CD4-positive, alpha-beta T cell (primary cell): ENCODE measurements around the gene TBC1D16. TPM values are rescaled to one million over a fixed set of nuclear protein-coding genes. Genes with fewer than 3 reads are reported as not detected.

ENCODE experiments used
- ATAC-seq: fragments of 200-7000 bp; cut with Tn5 transposase; one replicate; pipeline ENCODE4 v1.10.0; 2022; ENCODE audit warnings: mild to moderate bottlenecking; ENCODE audit not compliant: poor library complexity
- CTCF ChIA-PET: fragments of 350-600 bp; sonication (Branson Sonifier 250); formaldehyde crosslinking; loops from one replicate; lab custom pipeline; 2021; ENCODE audit warnings: antibody characterized with exemption, inconsistent platforms; lab: Charles Lee
- POLR2A ChIA-PET: fragments of 350-600 bp; sonication (Branson Sonifier 250); formaldehyde crosslinking; loops from one replicate; lab custom pipeline; 2021; ENCODE audit warnings: antibody characterized with exemption, inconsistent platforms; lab: Charles Lee
- DNase-seq, 14 experiments: peaks; one replicate each; pipeline ENCODE4 v3.0.0-alpha.2; 2013 to 2020; ENCODE audit warnings: mixed read lengths in 2 of 14
- H3K27ac ChIP-seq, 2 donors: one replicate each; pipeline versions ENCODE4 v1.5.1 to v1.7.0; 2013; ENCODE audit warnings: low read length in 2 of 2, low read depth in 1 of 2, mild to moderate bottlenecking in 1 of 2
- H3K27me3 ChIP-seq, 2 experiments: 1 replicate in 1 of 2; 2 replicates in 1 of 2; pipeline versions ENCODE4 v1.6.1 to v1.7.0; 2013; ENCODE audit warnings: low read length in 2 of 2, control low read depth in 1 of 2, mild to moderate bottlenecking in 1 of 2, moderate library complexity in 1 of 2; ENCODE audit not compliant: insufficient read depth in 2 of 2, control insufficient read depth in 1 of 2
- H3K36me3 ChIP-seq: one replicate; pipeline ENCODE4 v1.6.1; 2013; ENCODE audit warnings: low read length, control low read depth; ENCODE audit not compliant: insufficient read depth
- H3K4me1 ChIP-seq: one replicate; pipeline ENCODE4 v1.6.1; 2013; ENCODE audit warnings: low read length, control low read depth; ENCODE audit not compliant: insufficient read depth
- H3K4me3 ChIP-seq: one replicate; pipeline ENCODE4 v1.5.1; 2013; ENCODE audit warnings: mild to moderate bottlenecking, low read length, moderate library complexity
- H3K9me3 ChIP-seq, 2 experiments: 1 replicate in 1 of 2; 2 replicates in 1 of 2; pipeline versions ENCODE4 v1.6.1 to v1.7.0; 2013; ENCODE audit warnings: low read length in 2 of 2, mild to moderate bottlenecking in 2 of 2, control low read depth in 1 of 2, moderate library complexity in 1 of 2; ENCODE audit not compliant: control insufficient read depth in 1 of 2, insufficient read depth in 1 of 2
- H3K27ac Mint-ChIP-seq: one replicate; pipeline ENCODE4 v1.8.0; 2020; ENCODE audit warnings: mixed read lengths
- H3K27me3 Mint-ChIP-seq: one replicate; pipeline ENCODE4 v1.8.0; 2021; ENCODE audit warnings: mixed read lengths
- H3K36me3 Mint-ChIP-seq: one replicate; pipeline ENCODE4 v1.8.0; 2021; ENCODE audit warnings: low read depth, mixed read lengths
- H3K4me1 Mint-ChIP-seq: one replicate; pipeline ENCODE4 v1.8.0; 2021; ENCODE audit warnings: low read depth, mixed read lengths
- H3K4me3 Mint-ChIP-seq: one replicate; pipeline ENCODE4 v1.8.0; 2020; ENCODE audit warnings: mild to moderate bottlenecking, mixed read lengths
- H3K9me3 Mint-ChIP-seq: one replicate; pipeline ENCODE4 v1.8.0; 2020; ENCODE audit warnings: mixed read lengths
- CTCF ChIP-seq: fragments of 200-600 bp; IDR thresholded peaks from one replicate; pipeline ENCODE4 v1.8.0; 2022; ENCODE audit warnings: antibody characterized with exemption, mild to moderate bottlenecking
- intact Hi-C, 2 experiments: fragments of 100-400 bp; cut with DNase I in 1 of 2; cut with micrococcal nuclease in 1 of 2; formaldehyde crosslinking; loops; one replicate each; pipeline versions ENCODE4 v1.15.1 to v1.9.0; 2023 to 2025; cut with DNase I, micrococcal nuclease
- total RNA-seq, 174 experiments: library from RNA in 2 of 174; stranded (reverse) in 2 of 174; gene quantifications; one replicate each; pipeline ENCODE4 v1.2.3 and lab custom pipeline; 2021 to 2026

Gene TBC1D16
- total RNA-seq, 2 experiments from 2014 or later = 1.9 to 2.5 TPM

- Histone ChIP-seq H3K27ac (no peak overlapping the region), H3K36me3 (no peaks in the 10 kb centered on the region), H3K27me3 (peaks cover 8 to 16% of the 10 kb centered on the region in 2 experiments), H3K9me3 (peaks cover 0 to 7% of the 10 kb centered on the region in 2 experiments), H3K4me3 (no peak overlapping the region), H3K4me1 (peaks cover 10% of the 10 kb centered on the region)
- H3K27ac Mint-ChIP-seq = no peak overlapping the region
- intact Hi-C loops = no loop called here
- H3K36me3 Mint-ChIP-seq = no peaks in the 10 kb centered on the region
- no peak for ATAC-seq
- peaks cover 32% of the 10 kb centered on the region for H3K27me3 Mint-ChIP-seq
- peak in 13 of 14 experiments; percentile 9 to 47 (median 20) for DNase-seq
- H3K9me3 Mint-ChIP-seq = no peaks in the 10 kb centered on the region
- POLR2A ChIA-PET = no interaction called here
- CTCF ChIA-PET = interaction anchor here (1.0 kb wide), 1 partner anchor 178 kb away, joined by 3 read pairs; no protein-coding TSS in a partner anchor
- TF ChIP-seq CTCF = no peak
- no peaks in the 10 kb centered on the region for H3K4me1 Mint-ChIP-seq
- no peak overlapping the region for H3K4me3 Mint-ChIP-seq
These were observed 111.6 kb downstream of the TBC1D16 start for GRCh38 chr17:79923974-79924638.

DNA sequence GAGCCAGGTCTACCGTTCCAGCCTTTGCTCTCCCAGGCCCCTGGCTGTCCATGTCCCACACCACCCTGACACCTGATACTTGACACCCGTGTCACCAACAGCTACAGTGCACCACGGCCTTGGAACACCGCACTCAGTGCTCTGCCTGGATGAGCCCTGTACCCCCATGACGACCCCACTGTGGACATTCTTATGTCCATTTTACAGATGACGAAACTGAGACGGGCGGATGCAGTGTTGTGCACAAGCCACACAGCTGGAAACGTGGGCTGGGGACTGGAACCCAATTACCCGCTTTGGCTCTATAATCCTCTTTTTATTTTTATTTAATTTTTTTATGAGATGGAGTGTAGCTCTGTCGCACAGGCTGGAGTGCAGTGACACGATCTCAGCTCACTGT lies 112.9 kb downstream of the TBC1D16 start:
- DNase-seq (no peak), ATAC-seq (no peak)
- CTCF ChIA-PET = no interaction called here
- Histone ChIP-seq H3K4me3 (no peak overlapping the region), H3K27ac (no peak overlapping the region), H3K36me3 (no peaks in the 10 kb centered on the region), H3K27me3 (peaks cover 3 to 5% of the 10 kb centered on the region in 2 experiments), H3K4me1 (peaks cover 6% of the 10 kb centered on the region), H3K9me3 (no peaks in the 10 kb centered on the region)
- H3K27ac Mint-ChIP-seq = no peak overlapping the region
- intact Hi-C loops = no loop called here
- H3K9me3 Mint-ChIP-seq = no peaks in the 10 kb centered on the region
- POLR2A ChIA-PET = no interaction called here
- no peaks in the 10 kb centered on the region for H3K4me1 Mint-ChIP-seq
- H3K4me3 Mint-ChIP-seq = no peak overlapping the region
- peaks cover 21% of the 10 kb centered on the region for H3K27me3 Mint-ChIP-seq
- TF ChIP-seq CTCF = no peak
- no peaks in the 10 kb centered on the region for H3K36me3 Mint-ChIP-seq

GRCh38 chr17:79922116-79922601 lies 113.5 kb downstream of the TBC1D16 start:
- Histone ChIP-seq H3K27ac (no peak overlapping the region), H3K4me3 (no peak overlapping the region), H3K4me1 (no peaks in the 10 kb centered on the region), H3K9me3 (no peaks in the 10 kb centered on the region), H3K27me3 (peaks cover 0 to 5% of the 10 kb centered on the region in 2 experiments), H3K36me3 (no peaks in the 10 kb centered on the region)
- Mint-ChIP-seq H3K4me1 (no peaks in the 10 kb centered on the region), H3K9me3 (no peaks in the 10 kb centered on the region), H3K27me3 (peaks cover 15% of the 10 kb centered on the region), H3K36me3 (no peaks in the 10 kb centered on the region), H3K27ac (no peak overlapping the region), H3K4me3 (no peak overlapping the region)
- CTCF ChIA-PET = interaction anchor here (0.6 kb wide), 1 partner anchor 40 kb away, joined by 6 read pairs; no protein-coding TSS in a partner anchor
- DNase-seq (no peak), ATAC-seq (no peak)
- intact Hi-C loops = no loop called here
- TF ChIP-seq CTCF = no peak
- POLR2A ChIA-PET = no interaction called here
